GM04504 (cell line): ENCODE results near the gene TSPAN3.

Experiments used
- DNase-seq: peaks from one replicate; pipeline ENCODE4 v3.0.0-alpha.2; 2012; ENCODE audit warnings: low read depth

Gene TSPAN3

GRCh38 chr15:77033729-77034671 lies 36.9 kb downstream of the TSPAN3 start:
- DNase-seq, result no peak

GRCh38 chr15:77033417-77033728 lies 37.5 kb downstream of the TSPAN3 start:
- DNase-seq, result no peak

DNA sequence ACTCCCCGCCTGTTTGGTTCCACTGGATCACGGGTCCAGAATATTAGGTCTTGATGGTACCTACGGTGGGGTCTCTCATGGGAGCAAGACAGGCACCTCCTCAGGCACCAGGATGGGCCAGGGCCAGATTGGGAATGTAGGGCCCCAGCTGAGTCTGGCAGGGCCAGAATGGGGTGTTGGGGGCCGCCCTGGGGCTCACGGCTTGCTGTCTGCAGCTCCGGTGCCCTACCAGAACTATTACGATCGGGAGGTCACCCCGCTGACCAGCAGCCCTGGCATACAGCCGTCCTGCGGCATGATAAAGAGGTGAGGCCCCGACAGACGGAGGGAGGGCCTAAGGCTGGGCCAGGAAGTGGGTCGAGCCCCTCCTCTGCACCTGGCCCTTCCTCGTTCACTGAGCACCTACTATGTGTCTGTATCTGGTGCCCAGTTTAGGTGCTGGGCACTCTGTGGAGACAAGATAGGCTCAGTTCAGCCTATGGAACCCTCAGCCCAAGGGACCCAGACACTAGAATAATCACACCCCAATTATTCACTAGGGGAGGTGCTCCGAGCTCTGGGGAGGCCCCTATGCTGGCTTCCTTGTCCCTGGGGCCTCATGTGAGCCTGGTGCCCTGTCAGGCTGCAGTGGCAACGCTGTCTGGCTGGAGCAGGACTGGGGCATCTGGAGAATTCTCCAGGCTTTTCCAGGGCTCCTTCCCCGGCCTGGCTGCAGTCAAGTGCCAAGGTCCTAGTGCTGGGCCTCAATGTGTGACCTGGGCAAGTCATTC lies 38.1 kb downstream of the TSPAN3 start:
- DNase-seq, result no peak

DNA sequence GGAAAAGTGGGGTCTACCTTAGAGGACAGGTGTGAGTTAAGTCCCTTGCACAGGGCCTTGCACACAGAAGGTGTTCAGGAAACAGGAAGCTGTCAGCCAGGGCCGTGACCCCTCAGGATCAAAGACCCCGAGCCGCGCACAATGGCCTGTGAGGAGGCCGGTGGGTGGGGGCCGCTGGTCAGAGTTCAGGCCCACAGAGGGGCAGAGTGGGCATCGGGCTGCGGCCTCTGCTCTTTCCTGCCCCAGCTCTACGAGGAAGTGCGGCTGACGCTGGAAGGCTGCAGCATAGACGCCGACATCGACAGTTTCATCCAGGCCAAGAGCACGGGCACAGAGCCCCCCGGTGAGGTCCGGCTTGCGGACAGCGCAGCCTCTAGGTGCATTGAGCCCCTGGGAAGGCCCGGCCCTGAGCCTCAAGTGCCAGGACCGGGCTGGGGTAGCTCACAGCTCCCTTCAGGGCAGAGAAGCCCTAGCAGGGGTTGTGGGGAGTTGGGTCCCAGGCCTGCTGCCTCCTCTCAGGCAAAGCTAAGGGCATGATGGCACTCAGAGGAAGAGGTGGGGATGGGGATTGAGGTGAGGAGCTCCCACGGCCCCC lies 38.8 kb downstream of the TSPAN3 start:
- DNase-seq, result no peak

DNA sequence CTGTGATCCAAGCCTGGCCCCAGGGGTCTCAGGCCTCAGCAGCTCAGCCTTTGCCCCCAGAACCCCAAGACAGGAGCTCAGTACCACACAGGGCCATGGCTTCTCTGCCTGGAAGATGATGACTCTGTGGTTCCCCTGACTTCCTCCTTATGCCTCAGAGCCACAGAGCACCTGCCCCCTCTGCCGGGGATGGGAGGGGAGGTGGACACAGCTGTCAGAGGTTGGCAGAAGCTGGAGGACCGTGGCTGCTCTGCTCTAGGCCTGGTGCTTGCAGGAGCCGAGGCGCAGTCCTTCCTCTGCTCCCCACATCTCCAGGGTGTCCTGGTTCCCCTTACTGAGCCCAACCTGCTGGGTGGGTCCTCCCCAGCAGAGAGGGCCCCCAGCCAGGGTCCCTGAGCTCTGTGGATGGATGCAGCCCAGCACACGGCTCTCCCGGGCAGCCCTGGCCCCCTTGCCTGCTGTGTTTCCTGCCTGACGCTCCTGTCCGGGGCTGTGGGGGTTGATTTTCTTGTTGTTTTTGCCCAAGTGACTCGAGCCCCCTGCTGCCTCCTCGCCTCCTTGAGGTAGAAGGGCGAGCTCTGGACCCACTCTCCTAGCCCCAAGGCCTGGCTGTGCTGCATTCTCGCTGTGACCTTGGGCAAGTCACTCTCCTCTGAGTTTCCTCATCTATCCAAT lies 39.4 kb downstream of the TSPAN3 start:
- no peak for DNase-seq

DNA sequence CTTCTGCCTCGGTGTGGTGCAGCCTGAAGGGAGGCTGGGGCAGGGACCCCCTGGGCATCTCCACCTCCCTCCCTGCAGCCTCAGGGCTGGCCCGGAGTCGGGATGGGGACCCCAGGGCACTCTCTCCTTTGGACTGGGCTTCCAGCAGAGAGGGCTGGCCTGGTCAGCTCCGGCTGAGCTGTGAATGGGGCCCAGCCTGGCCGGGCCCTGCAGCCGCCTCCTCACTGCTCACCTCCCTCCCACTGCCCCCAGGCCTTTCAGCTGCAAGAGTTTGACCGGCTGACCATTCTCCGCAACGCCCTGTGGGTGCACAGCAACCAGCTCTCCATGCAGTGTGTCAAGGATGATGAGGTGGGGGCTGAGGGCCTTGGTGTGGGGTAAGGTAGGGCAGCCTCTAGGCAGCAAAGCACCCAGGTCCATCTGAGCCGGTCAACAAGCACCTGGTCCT lies 40.0 kb downstream of the TSPAN3 start:
- no peak for DNase-seq

- DNase-seq, result no peak
Measured at GRCh38 chr15:77030048-77030927, 40.6 kb downstream of the TSPAN3 start.

GRCh38 chr15:77029166-77030047 lies 41.5 kb downstream of the TSPAN3 start:
- no peak for DNase-seq

DNA sequence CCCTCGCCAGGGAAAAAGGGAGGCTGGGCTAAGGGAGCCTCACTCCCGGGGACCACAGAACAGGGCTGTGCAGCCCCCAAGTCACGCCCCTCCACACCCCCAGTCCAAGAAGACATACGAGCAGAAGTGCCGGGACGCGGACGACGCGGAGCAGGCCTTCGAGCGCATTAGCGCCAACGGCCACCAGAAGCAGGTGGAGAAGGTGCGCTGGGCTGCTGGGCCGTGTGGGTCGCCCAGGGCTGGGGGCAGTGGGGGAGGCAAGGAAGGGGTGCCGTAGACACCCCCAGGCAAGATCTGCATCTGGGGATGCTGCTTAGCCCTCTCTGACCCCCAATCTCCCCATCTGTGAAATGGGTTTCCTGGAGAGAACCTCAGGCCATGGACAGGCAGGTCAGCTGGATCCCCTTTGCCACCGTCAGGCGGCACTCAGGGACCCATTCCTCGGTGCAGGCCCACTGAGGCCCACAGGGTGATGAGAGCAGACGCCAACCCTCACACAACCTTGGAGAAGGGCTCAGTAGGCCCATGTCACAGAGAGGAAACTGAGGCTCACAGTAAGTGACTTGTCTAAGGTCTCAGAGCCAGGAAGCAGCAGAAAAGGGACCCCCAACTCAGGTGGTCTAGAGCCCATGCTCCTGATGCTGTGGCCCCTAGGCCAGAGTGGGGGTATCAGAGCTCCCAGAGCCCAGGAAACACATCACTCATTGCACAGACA lies 42.3 kb downstream of the TSPAN3 start:
- DNase-seq, result no peak

DNA sequence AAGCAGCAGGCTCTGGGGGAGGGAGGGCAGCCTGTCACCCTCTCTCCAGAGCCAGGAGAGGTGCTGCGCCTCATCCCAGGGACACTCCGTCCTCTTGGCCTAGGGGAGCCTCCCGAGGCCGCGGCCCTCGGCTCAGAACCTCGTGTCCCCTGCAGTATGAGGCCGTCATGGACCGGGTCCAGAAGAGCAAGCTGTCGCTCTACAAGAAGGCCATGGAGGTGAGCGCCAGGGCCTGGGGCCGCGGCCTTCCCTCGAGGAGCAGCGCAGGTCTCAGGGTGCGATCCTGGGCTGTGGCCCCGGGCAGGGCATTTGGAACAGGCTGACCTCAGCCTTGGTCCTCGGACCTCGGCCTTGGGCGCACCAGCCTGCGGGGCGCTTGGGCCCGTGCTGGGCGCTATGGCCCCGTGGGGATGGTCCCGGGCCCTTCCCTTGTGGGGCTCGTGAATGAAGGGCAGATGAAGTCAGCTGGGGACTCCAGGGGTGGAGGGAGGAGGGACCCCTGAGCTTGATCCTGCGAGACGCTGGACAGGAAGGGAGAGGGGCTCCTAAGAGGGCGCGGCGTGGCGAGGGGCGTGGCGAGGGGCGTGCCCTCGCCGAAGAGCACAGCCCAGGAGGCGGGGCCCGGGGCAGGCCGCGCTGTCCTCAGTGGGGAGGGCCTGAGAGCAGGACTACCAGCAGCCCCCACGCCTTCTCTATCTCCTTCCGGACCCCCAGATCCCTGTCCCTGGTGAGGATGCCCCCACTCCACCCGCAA lies 43.0 kb downstream of the TSPAN3 start:
- no peak for DNase-seq

GRCh38 chr15:77027111-77027696 lies 43.7 kb downstream of the TSPAN3 start:
- no peak for DNase-seq

DNA sequence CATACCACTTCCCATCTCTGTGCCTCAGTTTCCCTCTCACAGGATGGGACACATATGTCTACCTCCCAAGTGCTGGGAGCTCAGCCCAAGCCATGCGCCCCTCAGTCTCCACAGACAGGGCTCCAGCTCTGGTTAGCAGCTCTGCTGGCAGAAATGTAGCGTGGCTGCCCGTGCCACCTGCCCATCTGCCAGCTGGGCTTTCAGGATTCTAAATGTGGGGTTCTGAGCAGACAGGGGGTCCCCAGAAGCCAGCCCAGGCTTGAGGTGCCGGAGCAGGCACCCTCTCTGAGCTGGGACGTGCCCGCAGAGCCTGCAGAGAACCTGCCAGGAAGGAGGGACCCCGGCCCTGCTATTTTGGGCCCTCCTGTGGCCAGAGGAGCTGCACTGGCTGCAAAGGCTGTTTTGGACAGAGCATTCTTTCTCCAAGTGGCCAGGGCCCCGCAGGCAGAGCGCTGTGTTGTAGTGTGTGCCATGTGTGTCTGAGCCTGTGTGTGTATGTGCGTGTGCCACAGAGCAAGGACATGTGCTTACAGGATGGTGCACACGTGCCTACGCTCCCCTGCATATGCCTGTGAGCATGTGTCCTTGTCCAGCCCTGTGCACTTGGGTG lies 44.3 kb downstream of the TSPAN3 start:
- no peak for DNase-seq

GRCh38 chr15:77025941-77026411 lies 44.9 kb downstream of the TSPAN3 start:
- DNase-seq, result no peak

GRCh38 chr15:77025083-77025901 lies 45.6 kb downstream of the TSPAN3 start:
- no peak for DNase-seq

DNA sequence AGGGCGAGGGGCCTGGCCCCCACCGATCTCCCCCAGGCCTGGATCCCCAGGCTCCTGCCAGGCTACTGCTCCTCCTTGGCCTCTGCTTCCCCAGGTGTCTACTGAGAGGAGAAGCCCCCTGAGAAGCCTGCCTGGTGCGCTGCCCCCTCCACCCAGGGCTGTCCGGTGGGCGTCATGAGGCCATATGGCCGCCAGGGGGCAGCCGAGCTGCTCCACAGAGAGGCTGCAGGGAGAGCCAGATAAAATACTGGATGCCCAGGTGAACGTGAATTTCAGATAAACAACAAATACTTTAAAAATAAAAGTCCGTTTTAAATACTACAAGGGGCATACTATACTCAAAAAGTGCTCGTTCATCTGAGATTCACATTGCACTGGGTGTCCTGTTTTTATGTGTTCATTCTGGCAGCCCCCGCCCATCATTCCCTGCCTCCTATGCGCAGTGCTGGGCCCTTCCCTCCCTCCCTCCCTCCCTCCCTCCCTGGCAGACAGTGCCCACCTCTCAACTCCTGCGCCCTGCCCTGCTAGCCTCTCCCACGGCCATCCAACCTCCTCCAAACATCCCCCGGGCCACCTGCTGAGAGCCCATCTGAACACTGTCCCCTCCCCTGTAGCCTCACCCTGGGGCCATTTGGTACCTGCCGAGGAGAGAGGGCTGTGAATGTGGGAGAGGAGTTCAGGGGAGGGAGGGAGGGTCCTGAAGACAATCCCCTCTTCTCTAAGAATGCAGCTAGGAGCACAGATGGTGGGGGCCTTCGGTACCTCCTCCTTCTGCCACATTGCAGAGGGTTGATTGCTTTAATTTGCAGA lies 46.4 kb downstream of the TSPAN3 start:
- no peak for DNase-seq
